HEK293 (cell line): Measurements from ENCODE around the gene ADAMTSL5.

Experiments used
- GFI1B ChIP-seq: fragments of 450-650 bp; formaldehyde crosslinking; IDR thresholded peaks from 2 replicates; pipeline ENCODE4 v1.5.1; 2016; ENCODE audit warnings: missing biosample characterization, missing genetic modification characterization
- GLI2 ChIP-seq: fragments of 450-650 bp; formaldehyde crosslinking; IDR thresholded peaks from 2 replicates; pipeline ENCODE4; 2017; ENCODE audit warnings: missing biosample characterization, missing genetic modification characterization, low read depth, borderline replicate concordance
- HOXC10 ChIP-seq: sonication (generic); formaldehyde crosslinking; IDR thresholded peaks from 2 replicates; pipeline ENCODE4 v1.8.1; 2023; ENCODE audit warnings: mild to moderate bottlenecking, missing genetic modification reagents
- KLF17 ChIP-seq: fragments of 450-650 bp; formaldehyde crosslinking; IDR thresholded peaks from 2 replicates; pipeline ENCODE4 v1.5.1; 2016; ENCODE audit warnings: missing biosample characterization, missing genetic modification characterization
- MZF1 ChIP-seq: fragments of 450-650 bp; formaldehyde crosslinking; IDR thresholded peaks from 2 replicates; pipeline ENCODE4 v1.5.1; 2017; ENCODE audit warnings: missing biosample characterization, missing genetic modification characterization, borderline replicate concordance
- PBX3 ChIP-seq: sonication (generic); formaldehyde crosslinking; IDR thresholded peaks from 2 replicates; pipeline ENCODE4 v1.8.1; 2022; ENCODE audit warnings: mild to moderate bottlenecking, moderate library complexity, missing genetic modification reagents
- RBAK ChIP-seq: fragments of 450-650 bp; formaldehyde crosslinking; IDR thresholded peaks from 2 replicates; pipeline ENCODE4 v1.5.1; 2016; ENCODE audit warnings: missing biosample characterization, missing genetic modification characterization
- SP2 ChIP-seq: fragments of 450-650 bp; formaldehyde crosslinking; IDR thresholded peaks from 2 replicates; pipeline ENCODE4 v1.5.1; 2016; ENCODE audit warnings: missing biosample characterization, missing genetic modification characterization
- SP3 ChIP-seq: fragments of 450-650 bp; formaldehyde crosslinking; IDR thresholded peaks from 2 replicates; pipeline ENCODE4 v1.5.1; 2016; ENCODE audit warnings: missing biosample characterization, missing genetic modification characterization
- SP7 ChIP-seq: fragments of 450-650 bp; formaldehyde crosslinking; IDR thresholded peaks from 2 replicates; pipeline ENCODE4 v1.5.1; 2016; ENCODE audit warnings: missing biosample characterization, missing genetic modification characterization
- TRIM28 ChIP-seq: IDR thresholded peaks from 2 replicates; pipeline ENCODE4 v1.6.1; 2011; ENCODE audit warnings: low read length, control low read depth, borderline replicate concordance
- ZNF132 ChIP-seq: fragments of 450-650 bp; formaldehyde crosslinking; IDR thresholded peaks from 2 replicates; pipeline ENCODE4 v1.5.1; 2017; ENCODE audit warnings: missing biosample characterization, missing genetic modification characterization, borderline replicate concordance
- ZNF133 ChIP-seq: fragments of 450-650 bp; formaldehyde crosslinking; IDR thresholded peaks from 2 replicates; pipeline ENCODE4 v1.5.1; 2016; ENCODE audit warnings: missing biosample characterization, missing genetic modification characterization
- ZNF155 ChIP-seq: fragments of 450-650 bp; formaldehyde crosslinking; IDR thresholded peaks from 2 replicates; pipeline ENCODE4 v1.5.1; 2016; ENCODE audit warnings: missing biosample characterization, missing genetic modification characterization
- ZNF19 ChIP-seq: fragments of 450-650 bp; formaldehyde crosslinking; IDR thresholded peaks from 2 replicates; pipeline ENCODE4; 2016; ENCODE audit warnings: missing biosample characterization, missing genetic modification characterization, low read depth
- ZNF2 ChIP-seq: fragments of 450-650 bp; formaldehyde crosslinking; IDR thresholded peaks from 2 replicates; pipeline ENCODE4 v1.5.1; 2016; ENCODE audit warnings: missing biosample characterization, missing genetic modification characterization
- ZNF214 ChIP-seq: fragments of 450-650 bp; formaldehyde crosslinking; IDR thresholded peaks from 2 replicates; pipeline ENCODE4 v1.5.1; 2017; ENCODE audit warnings: missing biosample characterization, mild to moderate bottlenecking, missing genetic modification characterization, borderline replicate concordance
- ZNF221 ChIP-seq: fragments of 450-650 bp; formaldehyde crosslinking; IDR thresholded peaks from 2 replicates; pipeline ENCODE4 v1.5.1; 2017; ENCODE audit warnings: missing biosample characterization, missing genetic modification characterization, borderline replicate concordance
- ZNF223 ChIP-seq: fragments of 450-650 bp; formaldehyde crosslinking; IDR thresholded peaks from 2 replicates; pipeline ENCODE4 v1.5.1; 2016; ENCODE audit warnings: missing biosample characterization, missing genetic modification characterization
- ZNF23 ChIP-seq: fragments of 450-650 bp; formaldehyde crosslinking; IDR thresholded peaks from 2 replicates; pipeline ENCODE4 v1.5.1; 2016; ENCODE audit warnings: missing biosample characterization, missing genetic modification characterization, borderline replicate concordance
- ZNF26 ChIP-seq: fragments of 450-650 bp; formaldehyde crosslinking; IDR thresholded peaks from 2 replicates; pipeline ENCODE4 v1.5.1; 2016; ENCODE audit warnings: missing biosample characterization, missing genetic modification characterization
- ZNF274 ChIP-seq, 2 experiments: fragments of 200-500 bp in 1 of 2; fragments of 450-650 bp in 1 of 2; sonication (Bioruptor generic) in 1 of 2; formaldehyde crosslinking in 1 of 2; IDR thresholded peaks; 2 replicates each; pipeline versions ENCODE4 v1.5.1 to v1.6.1; 2014 to 2016; ENCODE audit warnings: borderline replicate concordance in 1 of 2, inconsistent platforms in 1 of 2, low read length in 1 of 2, missing biosample characterization in 1 of 2, missing genetic modification characterization in 1 of 2
- ZNF302 ChIP-seq: fragments of 450-650 bp; formaldehyde crosslinking; IDR thresholded peaks from 2 replicates; pipeline ENCODE4 v1.5.1; 2016; ENCODE audit warnings: missing biosample characterization, missing genetic modification characterization, low read depth
- ZNF366 ChIP-seq: fragments of 450-650 bp; formaldehyde crosslinking; conservative IDR thresholded peaks from 2 replicates; pipeline ENCODE4 v1.5.1; 2016; ENCODE audit warnings: missing biosample characterization, missing genetic modification characterization
- ZNF37A ChIP-seq: fragments of 450-650 bp; IDR thresholded peaks from 2 replicates; pipeline ENCODE4 v1.5.1; 2018; ENCODE audit warnings: missing biosample characterization, missing genetic modification characterization
- ZNF404 ChIP-seq: fragments of 450-650 bp; formaldehyde crosslinking; IDR thresholded peaks from 2 replicates; pipeline ENCODE4 v1.5.1; 2017; ENCODE audit warnings: missing biosample characterization, missing genetic modification characterization
- ZNF416 ChIP-seq: fragments of 450-650 bp; formaldehyde crosslinking; IDR thresholded peaks from 2 replicates; pipeline ENCODE4 v1.5.1; 2016; ENCODE audit warnings: missing biosample characterization, missing genetic modification characterization
- ZNF488 ChIP-seq: fragments of 450-650 bp; formaldehyde crosslinking; IDR thresholded peaks from 2 replicates; pipeline ENCODE4 v1.5.1; 2016; ENCODE audit warnings: missing biosample characterization, missing genetic modification characterization
- ZNF521 ChIP-seq: fragments of 450-650 bp; formaldehyde crosslinking; IDR thresholded peaks from 2 replicates; pipeline ENCODE4 v1.5.1; 2017; ENCODE audit warnings: missing biosample characterization, mild to moderate bottlenecking, missing genetic modification characterization
- ZNF529 ChIP-seq: fragments of 450-650 bp; formaldehyde crosslinking; IDR thresholded peaks from 2 replicates; pipeline ENCODE4 v1.5.1; 2017; ENCODE audit warnings: missing genetic modification characterization, missing biosample characterization; ENCODE audit not compliant: insufficient replicate concordance
- ZNF530 ChIP-seq: fragments of 450-650 bp; formaldehyde crosslinking; IDR thresholded peaks from 2 replicates; pipeline ENCODE4 v1.5.1; 2016; ENCODE audit warnings: low read depth, missing biosample characterization, missing genetic modification characterization
- ZNF558 ChIP-seq: fragments of 450-650 bp; formaldehyde crosslinking; IDR thresholded peaks from 2 replicates; pipeline ENCODE4 v1.5.1; 2016; ENCODE audit warnings: missing biosample characterization, missing genetic modification characterization
- ZNF623 ChIP-seq: fragments of 450-650 bp; formaldehyde crosslinking; IDR thresholded peaks from 2 replicates; pipeline ENCODE4 v1.5.1; 2016; ENCODE audit warnings: missing biosample characterization, missing genetic modification characterization
- ZNF624 ChIP-seq: fragments of 450-650 bp; formaldehyde crosslinking; IDR thresholded peaks from 2 replicates; pipeline ENCODE4 v1.5.1; 2017; ENCODE audit warnings: missing biosample characterization, missing genetic modification characterization
- ZNF701 ChIP-seq: fragments of 450-650 bp; formaldehyde crosslinking; IDR thresholded peaks from 2 replicates; pipeline ENCODE4 v1.5.1; 2016; ENCODE audit warnings: missing biosample characterization, missing genetic modification characterization
- ZSCAN23 ChIP-seq: fragments of 450-650 bp; formaldehyde crosslinking; IDR thresholded peaks from 2 replicates; pipeline ENCODE4 v1.5.1; 2016; ENCODE audit warnings: missing biosample characterization, missing genetic modification characterization
- TF ChIP-seq, protein P1 (sequence below): fragments of 450-650 bp; formaldehyde crosslinking; IDR thresholded peaks from 2 replicates; pipeline ENCODE4; 2016; ENCODE audit warnings: missing biosample characterization, missing genetic modification characterization

The ADAMTSL5 gene

GRCh38 chr19:1490311-1491113 is 22.3 kb downstream of the ADAMTSL5 start, which contains the start of gene PCSK4 (continued):
- TF ChIP-seq ZNF223 (tag by site-specific recombination): no peak
- no peak for TF ChIP-seq ZNF274 (IDR thresholded peaks at IDR 0.05; ENCODE audit: low read length)
- TF ChIP-seq ZNF274 (tag by site-specific recombination; IDR thresholded peaks at IDR 0.05; ENCODE audit: borderline replicate concordance): no peak
- peak; percentile 19; the same call in 1 of the 2 replicates for TF ChIP-seq ZSCAN23
- no peak for TF ChIP-seq ZNF2
- TF ChIP-seq MZF1 (tag by site-specific recombination): no peak
- no peak for TF ChIP-seq ZNF26 (tag by site-specific recombination)
- no peak for TF ChIP-seq ZNF530 (tag by site-specific recombination)
- TF ChIP-seq ZNF132: no peak
- no peak for TF ChIP-seq ZNF155 (tag by site-specific recombination)
- no peak for TF ChIP-seq PBX3 (CRISPR knock-in tag)
- no peak for TF ChIP-seq ZNF416 (tag by site-specific recombination)
- TF ChIP-seq ZNF404 (tag by site-specific recombination): no peak
- TF ChIP-seq RBAK (tag by site-specific recombination): no peak
- TF ChIP-seq SP7 (tag by site-specific recombination): peak; percentile 73
- no peak for TF ChIP-seq ZNF133 (tag by site-specific recombination)
- no peak for TF ChIP-seq HOXC10
- TF ChIP-seq TRIM28: no peak
- TF ChIP-seq ZNF521 (tag by site-specific recombination): no peak
- no peak for TF ChIP-seq ZNF23 (tag by site-specific recombination)
- TF ChIP-seq ZNF221 (tag by site-specific recombination): no peak
- TF ChIP-seq ZNF214: no peak
- TF ChIP-seq ZNF623 (tag by site-specific recombination): no peak
- peak; percentile 100 for TF ChIP-seq SP3 (tag by site-specific recombination)
- no peak for TF ChIP-seq ZNF37A (tag by site-specific recombination)
- no peak for TF ChIP-seq ZNF302
- TF ChIP-seq KLF17 (tag by site-specific recombination): no peak; the same call in none of the 2 replicates
- TF ChIP-seq ZNF624 (tag by site-specific recombination): no peak
- TF ChIP-seq SP2 (tag by site-specific recombination): peak; percentile 99
- no peak for TF ChIP-seq ZNF558 (tag by site-specific recombination)
- TF ChIP-seq, protein P1, sequence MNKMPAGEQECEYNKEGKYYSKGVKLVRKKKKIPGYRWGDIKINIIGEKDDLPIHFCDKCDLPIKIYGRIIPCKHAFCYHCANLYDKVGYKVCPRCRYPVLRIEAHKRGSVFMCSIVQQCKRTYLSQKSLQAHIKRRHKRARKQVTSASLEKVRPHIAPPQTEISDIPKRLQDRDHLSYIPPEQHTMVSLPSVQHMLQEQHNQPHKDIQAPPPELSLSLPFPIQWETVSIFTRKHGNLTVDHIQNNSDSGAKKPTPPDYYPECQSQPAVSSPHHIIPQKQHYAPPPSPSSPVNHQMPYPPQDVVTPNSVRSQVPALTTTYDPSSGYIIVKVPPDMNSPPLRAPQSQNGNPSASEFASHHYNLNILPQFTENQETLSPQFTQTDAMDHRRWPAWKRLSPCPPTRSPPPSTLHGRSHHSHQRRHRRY: no peak
- TF ChIP-seq GLI2 (tag by site-specific recombination): no peak
- no peak for TF ChIP-seq ZNF488 (tag by site-specific recombination)
- TF ChIP-seq ZNF19 (tag by site-specific recombination): no peak
- TF ChIP-seq ZNF701 (tag by site-specific recombination): no peak
- no peak for TF ChIP-seq ZNF529 (tag by site-specific recombination)
- TF ChIP-seq GFI1B (tag by site-specific recombination): no peak
- peak; percentile 80 for TF ChIP-seq ZNF366
